Testis (tissue), 3 donors: ENCODE measurements around the gene TMEM61. TPM values are rescaled to one million over a fixed set of nuclear protein-coding genes. Genes with fewer than 3 reads are reported as not detected.
A peak's percentile ranks its signal among the peaks of the same experiment; 100 is the strongest.

ENCODE experiments used
- DNase-seq: peaks from one replicate; pipeline ENCODE4 v3.0.0-alpha.2; 2019
- H3K27ac ChIP-seq, 2 donors: fragments of 200-600 bp; sonication (generic); one replicate each; pipeline ENCODE4 v1.5.1; 2019
- H3K27me3 ChIP-seq: fragments of 200-600 bp; sonication (generic); one replicate; pipeline ENCODE4 v1.5.1; 2019
- H3K36me3 ChIP-seq: fragments of 200-600 bp; sonication (generic); one replicate; pipeline ENCODE4 v1.5.1; 2017; ENCODE audit warnings: low read depth; ENCODE audit errors: missing control alignments
- H3K4me1 ChIP-seq: fragments of 200-600 bp; sonication (generic); one replicate; pipeline ENCODE4 v1.5.1; 2019
- H3K4me3 ChIP-seq, 2 donors: fragments of 200-600 bp; sonication (generic); one replicate each; pipeline ENCODE4 v1.5.1; 2017 to 2019
- H3K9me3 ChIP-seq: fragments of 200-600 bp; sonication (generic); one replicate; pipeline ENCODE4 v1.5.1; 2017
- POLR2A ChIP-seq: fragments of 450-650 bp; IDR thresholded peaks from one replicate; pipeline ENCODE4 v1.6.1; 2017; ENCODE audit warnings: antibody characterized with exemption, mild to moderate bottlenecking, moderate library complexity
- WGBS, 2 donors: methylation state at CpG; one replicate each; pipeline ENCODE4 v1.1.5; 2018; 5-methylcytosine and 5-hydroxymethylcytosine counted together
- intact Hi-C: fragments of 100-400 bp; cut with DNase I; formaldehyde crosslinking; loops from one replicate; pipeline ENCODE4 v1.15.1; 2023; ENCODE audit warnings: low total_unique reads
- polyA plus RNA-seq: library from polyadenylated mRNA; stranded (reverse); fragments of 350-450 nt; fragmentation: Illumina TruSeq; extraction: RNeasy Lipid Tissue Mini Kit (QIAGEN cat#74804); gene quantifications from one replicate; pipeline ENCODE4 v1.2.3, GENCODE V29; 2014; ENCODE audit warnings: low read depth, low replicate concordance; ENCODE audit not compliant: insufficient read depth
- total RNA-seq, 2 donors: library from RNA; depleted of rRNA; stranded (reverse); fragments of >200 nt; gene quantifications; one replicate each; pipeline ENCODE4 v1.2.3, GENCODE V29; 2016
- TF ChIP-seq, protein P1 (sequence below), 3 experiments: fragments of 450-650 bp in 2 of 3; fragments of 200-600 bp in 1 of 3; sonication (generic) in 1 of 3; IDR thresholded peaks; one replicate each; pipeline ENCODE4 v1.5.1; 2016 to 2019; ENCODE audit warnings: antibody characterized with exemption in 3 of 3, mild to moderate bottlenecking in 2 of 3, moderate library complexity in 1 of 3

TMEM61 gene
- total and polyA plus RNA-seq, 3 donors from 2014 or later, result 0.31 to 1.4 (median 1.1) TPM

DNA sequence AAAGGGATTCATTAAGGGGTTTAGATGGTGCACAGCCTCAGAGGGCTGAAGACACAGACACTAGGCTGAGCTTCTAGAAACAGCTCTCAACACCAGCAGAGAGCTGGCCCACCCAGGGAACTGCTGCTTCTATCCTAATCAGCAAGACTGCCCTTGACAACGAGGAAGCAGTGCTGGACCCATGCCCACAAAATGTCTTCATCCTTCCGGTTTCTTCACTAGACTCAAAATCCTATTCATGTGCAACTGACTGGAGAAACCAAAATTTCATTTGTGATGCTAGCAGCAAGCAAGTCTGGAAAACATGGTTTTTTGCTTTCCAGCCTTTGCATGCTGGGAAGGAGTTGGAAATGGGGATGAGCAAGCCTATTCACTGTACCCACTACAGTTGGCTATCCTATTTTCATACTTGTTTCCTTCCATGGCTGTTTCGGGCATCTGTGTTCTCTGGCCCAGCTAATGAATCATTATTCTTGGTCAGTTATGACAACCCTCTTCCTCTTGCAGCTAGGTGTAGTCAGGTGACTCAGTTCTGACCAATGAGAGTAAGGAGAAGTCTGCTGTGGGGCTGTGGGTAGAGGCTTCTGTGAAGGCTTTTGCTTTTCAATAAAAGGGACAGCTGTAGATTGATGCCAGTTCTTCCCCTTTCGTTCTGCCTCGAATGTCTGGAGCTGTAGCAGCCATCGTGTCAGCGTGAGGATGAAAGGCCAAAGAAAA, 14.6 kb upstream of the TMEM61 start:
- peak; percentile 72 for DNase-seq
- Histone ChIP-seq H3K27me3 (no peaks in the 10 kb centered on the region), H3K36me3 (no peaks in the 10 kb centered on the region), H3K4me3 (no peak overlapping the region), H3K27ac (no peak overlapping the region), H3K4me1 (no peaks in the 10 kb centered on the region), H3K9me3 (no peaks in the 10 kb centered on the region)
- 62 to 70% methylated on average over 7 of the region's 7 CpGs for WGBS, 2 donors
- intact Hi-C loops, result no loop called here
- TF ChIP-seq, protein P1, sequence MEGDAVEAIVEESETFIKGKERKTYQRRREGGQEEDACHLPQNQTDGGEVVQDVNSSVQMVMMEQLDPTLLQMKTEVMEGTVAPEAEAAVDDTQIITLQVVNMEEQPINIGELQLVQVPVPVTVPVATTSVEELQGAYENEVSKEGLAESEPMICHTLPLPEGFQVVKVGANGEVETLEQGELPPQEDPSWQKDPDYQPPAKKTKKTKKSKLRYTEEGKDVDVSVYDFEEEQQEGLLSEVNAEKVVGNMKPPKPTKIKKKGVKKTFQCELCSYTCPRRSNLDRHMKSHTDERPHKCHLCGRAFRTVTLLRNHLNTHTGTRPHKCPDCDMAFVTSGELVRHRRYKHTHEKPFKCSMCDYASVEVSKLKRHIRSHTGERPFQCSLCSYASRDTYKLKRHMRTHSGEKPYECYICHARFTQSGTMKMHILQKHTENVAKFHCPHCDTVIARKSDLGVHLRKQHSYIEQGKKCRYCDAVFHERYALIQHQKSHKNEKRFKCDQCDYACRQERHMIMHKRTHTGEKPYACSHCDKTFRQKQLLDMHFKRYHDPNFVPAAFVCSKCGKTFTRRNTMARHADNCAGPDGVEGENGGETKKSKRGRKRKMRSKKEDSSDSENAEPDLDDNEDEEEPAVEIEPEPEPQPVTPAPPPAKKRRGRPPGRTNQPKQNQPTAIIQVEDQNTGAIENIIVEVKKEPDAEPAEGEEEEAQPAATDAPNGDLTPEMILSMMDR (IDR thresholded peaks at IDR 0.05), result no peak

DNA sequence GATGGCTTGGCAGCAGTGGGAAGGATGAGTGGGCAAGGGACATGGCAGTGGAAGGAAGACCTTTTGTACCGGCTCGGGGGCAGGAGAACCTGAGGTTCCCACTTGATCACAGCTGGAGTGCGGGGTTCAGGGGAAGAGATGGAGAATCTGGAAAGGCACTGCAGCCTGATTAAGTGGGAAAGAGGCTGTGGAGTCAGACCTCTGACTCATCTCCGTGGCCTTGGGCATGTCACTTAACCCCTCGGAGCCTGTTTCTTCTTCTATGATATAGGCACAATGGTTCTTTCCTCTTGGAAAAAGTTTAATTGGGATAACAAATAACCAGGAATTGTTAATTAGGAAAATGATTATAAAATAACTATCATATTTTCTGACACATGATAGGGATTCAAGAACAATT, 13.1 kb upstream of the TMEM61 start:
- H3K4me1 ChIP-seq, result no peaks in the 10 kb centered on the region
- intact Hi-C loops, result no loop called here
- H3K4me3 ChIP-seq, result no peak overlapping the region
- no peak for DNase-seq
- WGBS, 2 donors, result 85 to 87% methylated on average over 5 of the region's 5 CpGs
- TF ChIP-seq, protein P1 (IDR thresholded peaks at IDR 0.05), result no peak
- TF ChIP-seq POLR2A, result no peak
- H3K27ac ChIP-seq, result no peak overlapping the region
- no peaks in the 10 kb centered on the region for H3K9me3 ChIP-seq
- H3K36me3 ChIP-seq, result no peaks in the 10 kb centered on the region
- no peaks in the 10 kb centered on the region for H3K27me3 ChIP-seq

DNA sequence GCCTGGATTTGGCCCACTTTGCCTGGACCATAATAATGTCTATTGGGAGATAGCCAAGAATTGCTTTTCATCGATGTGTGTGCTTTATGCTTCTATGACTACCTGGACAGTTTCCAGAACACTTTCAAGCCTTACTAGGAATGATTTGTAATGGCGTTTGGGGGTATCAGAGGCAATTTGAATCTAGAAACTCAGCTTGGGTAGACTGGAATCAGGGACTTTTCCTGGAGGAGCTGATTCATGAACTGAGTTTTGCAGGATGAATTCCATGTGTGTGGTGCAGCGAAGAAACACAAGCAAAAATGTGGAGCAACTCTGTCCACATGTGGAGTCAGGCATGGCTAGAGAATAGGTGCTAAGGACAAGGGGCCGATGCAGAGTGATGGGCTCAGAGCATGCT, 11.9 kb upstream of the TMEM61 start:
- intact Hi-C loops, result no loop called here
- no peak for DNase-seq
- H3K9me3 ChIP-seq, result no peaks in the 10 kb centered on the region
- TF ChIP-seq, protein P1 (IDR thresholded peaks at IDR 0.05), result no peak
- no peak for TF ChIP-seq POLR2A
- H3K27ac ChIP-seq, result no peak overlapping the region
- H3K27me3 ChIP-seq, result no peaks in the 10 kb centered on the region
- H3K4me1 ChIP-seq, result peaks cover 5% of the 10 kb centered on the region
- no peak overlapping the region for H3K4me3 ChIP-seq
- H3K36me3 ChIP-seq, result no peaks in the 10 kb centered on the region
- 71 to 72% methylated on average over 3 to 4 of the region's 4 CpGs for WGBS, 2 donors

DNA sequence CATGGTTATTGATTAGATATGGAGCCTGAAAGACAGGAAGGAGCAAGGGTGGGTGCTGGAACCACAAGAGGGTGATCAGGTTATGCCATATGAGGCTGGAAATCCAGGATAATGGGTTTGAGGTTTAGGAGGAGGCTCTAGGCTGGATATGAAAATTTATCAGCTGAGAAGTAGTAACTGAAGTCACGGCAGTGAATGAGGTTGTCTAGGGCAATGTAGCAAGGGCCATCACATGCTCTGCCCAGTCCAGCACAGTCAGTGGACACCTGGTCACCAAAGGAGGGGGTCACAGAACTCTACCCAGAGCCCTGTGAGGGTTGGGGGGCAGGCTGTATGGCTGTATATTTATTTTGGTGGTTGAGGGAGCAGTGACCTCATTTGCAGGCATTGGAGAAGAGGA, 10.5 kb upstream of the TMEM61 start:
- 87 to 100% methylated on average over 1 of the region's 1 CpG for WGBS, 2 donors
- intact Hi-C loops, result no loop called here
- Histone ChIP-seq H3K9me3 (no peaks in the 10 kb centered on the region), H3K27ac (no peak overlapping the region), H3K27me3 (no peaks in the 10 kb centered on the region), H3K36me3 (no peaks in the 10 kb centered on the region), H3K4me1 (peaks cover 5% of the 10 kb centered on the region), H3K4me3 (no peak overlapping the region)
- no peak for DNase-seq
- no peak for TF ChIP-seq POLR2A
- TF ChIP-seq, protein P1 (IDR thresholded peaks at IDR 0.05), result no peak

DNA sequence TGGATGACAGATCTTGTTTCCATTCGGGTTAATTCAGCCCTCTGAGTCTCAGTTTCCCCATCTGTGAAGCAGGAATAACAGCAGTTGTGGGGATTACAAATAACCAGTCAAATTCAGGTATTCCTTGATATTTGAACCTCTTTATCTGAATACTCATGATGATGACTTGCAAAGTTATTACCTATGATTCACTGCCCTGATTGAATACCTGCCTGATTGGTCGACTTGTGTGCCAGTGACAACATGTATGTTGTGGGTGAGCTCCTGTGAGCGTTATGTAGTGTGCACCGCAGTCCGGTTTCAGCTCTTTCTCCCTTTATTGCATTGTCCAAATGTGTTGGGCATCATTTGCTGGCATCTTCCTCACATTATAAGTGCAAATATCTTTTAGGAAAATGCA, 9.5 kb upstream of the TMEM61 start:
- intact Hi-C loops, result no loop called here
- Histone ChIP-seq H3K36me3 (no peaks in the 10 kb centered on the region), H3K4me1 (peaks cover 5% of the 10 kb centered on the region), H3K27me3 (no peaks in the 10 kb centered on the region), H3K4me3 (no peak overlapping the region), H3K9me3 (no peaks in the 10 kb centered on the region), H3K27ac (no peak overlapping the region)
- DNase-seq, result no peak
- TF ChIP-seq, protein P1 (IDR thresholded peaks at IDR 0.05), result no peak
- no peak for TF ChIP-seq POLR2A
- WGBS, 2 donors, result 89 to 93% methylated on average over 5 of the region's 5 CpGs
